GM10266 (cell line): ENCODE measurements around the gene ALG3.
A peak's percentile ranks its signal among the peaks of the same experiment; 100 is the strongest.

Source experiments
- DNase-seq: peaks from one replicate; pipeline ENCODE4 v3.0.0; 2012; ENCODE audit errors: extremely low spot score
- CTCF ChIP-seq: IDR thresholded peaks from 2 replicates; pipeline ENCODE4 v1.5.1; 2012; ENCODE audit warnings: mild to moderate bottlenecking, low read depth; ENCODE audit not compliant: control insufficient read depth, insufficient read depth; ENCODE audit errors: missing control alignments

Gene ALG3

DNA sequence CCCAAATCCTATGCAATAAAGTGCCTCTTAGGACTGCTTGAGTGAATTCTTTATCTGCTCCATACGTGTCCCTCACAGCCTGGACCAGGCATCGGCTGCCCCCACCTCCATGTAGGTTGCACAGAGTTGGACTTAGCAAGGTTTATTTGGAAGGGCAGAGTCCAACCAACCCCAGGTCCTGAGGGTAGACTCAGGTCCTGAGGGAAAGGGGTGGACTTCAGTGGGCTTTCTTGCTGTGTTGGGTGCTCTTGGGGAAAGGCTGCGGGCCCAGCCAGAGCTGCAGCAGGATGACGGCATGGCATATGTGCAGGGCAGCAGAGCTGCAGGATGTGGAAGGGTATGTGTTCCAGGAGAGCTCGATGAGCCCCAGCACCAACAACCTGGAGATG is 6.5 kb downstream of the ALG3 start:
- no peak for TF ChIP-seq CTCF

GRCh38 chr3:184241447-184242296 is 7.1 kb downstream of the ALG3 start:
- no peak for DNase-seq
- peak; percentile 65 for TF ChIP-seq CTCF

More for the DNA sequence above, 6.5 kb downstream of the ALG3 start:
- no peak for DNase-seq

- TF ChIP-seq CTCF: no peak
- no peak for DNase-seq
Measured at GRCh38 chr3:184241141-184241446, 7.7 kb downstream of the ALG3 start.

- no peak for DNase-seq
- no peak for TF ChIP-seq CTCF
Measured at GRCh38 chr3:184240384-184241140, 8.2 kb downstream of the ALG3 start.

- TF ChIP-seq CTCF: no peak
- DNase-seq: no peak
Measured at GRCh38 chr3:184239708-184240107, 9.1 kb downstream of the ALG3 start.

DNA sequence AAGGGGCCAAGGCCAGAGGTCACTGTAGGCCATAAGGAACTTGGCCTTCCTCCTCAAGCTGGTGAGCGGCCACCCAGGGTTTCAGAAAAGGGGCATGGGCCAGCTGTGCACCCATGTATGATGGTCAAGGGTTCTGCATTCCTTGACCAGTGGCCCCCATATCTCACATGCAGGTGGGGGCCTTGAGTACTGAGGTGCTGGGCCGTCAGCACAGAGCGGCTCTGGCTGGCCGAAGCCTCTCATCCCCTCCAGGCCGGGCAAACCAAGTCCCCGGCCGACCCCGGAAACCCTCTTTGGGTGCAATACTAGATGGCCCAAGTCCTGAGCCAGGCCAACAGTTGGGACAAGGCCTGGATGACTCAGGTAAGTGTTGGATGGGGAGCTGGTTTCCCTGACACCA is 9.5 kb downstream of the ALG3 start:
- DNase-seq: no peak
- no peak for TF ChIP-seq CTCF

DNA sequence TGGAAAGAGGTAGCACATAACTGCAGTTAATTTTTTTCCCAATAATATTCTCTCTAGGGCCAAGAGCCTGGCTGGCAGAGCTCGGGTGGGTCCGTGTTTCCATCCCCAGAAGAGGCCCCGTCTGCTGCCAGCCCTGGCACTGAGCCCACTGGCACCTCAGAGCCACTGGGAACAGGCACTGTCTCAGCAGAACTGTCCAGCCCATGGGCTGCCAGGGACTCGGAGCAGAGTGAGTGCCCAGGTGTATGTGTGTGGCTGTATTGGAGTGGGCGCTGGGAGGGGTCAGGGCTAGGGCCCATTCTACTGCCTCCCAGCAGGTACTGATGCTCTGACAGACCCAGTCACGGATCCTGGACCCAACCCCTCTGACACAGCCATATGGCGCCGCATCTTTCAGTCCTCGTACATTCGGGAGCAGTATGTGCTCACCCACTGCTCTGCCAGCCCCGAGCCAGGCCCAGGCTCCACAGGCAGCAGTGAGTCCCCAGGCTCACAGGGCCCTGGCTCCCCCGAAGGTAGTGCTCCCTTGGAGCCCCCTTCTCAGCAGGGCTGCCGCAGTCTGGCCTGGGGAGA is 10.4 kb downstream of the ALG3 start:
- DNase-seq: no peak
- TF ChIP-seq CTCF: no peak
